Measurements from ENCODE around the gene MIEF1. TPM values are rescaled to one million over a fixed set of nuclear protein-coding genes. Genes with fewer than 3 reads are reported as not detected.

The MIEF1 gene
- total RNA-seq, 4 donors from 2014 or later, result 19.2 to 23.6 (median 23.4) TPM

GRCh38 chr22:39514373-39514973 is 12.4 kb downstream of the MIEF1 start:
- WGBS, result 39% methylated on average over 8 of the region's 8 CpGs
- no peaks in the 10 kb centered on the region for H3K9me3 ChIP-seq
- TF ChIP-seq EP300 (IDR thresholded peaks at IDR 0.05) (no peak), POLR2A (IDR thresholded peaks at IDR 0.05) (no peak), POLR2AphosphoS5 (IDR thresholded peaks at IDR 0.05) (no peak)
- TF ChIP-seq, protein P1, sequence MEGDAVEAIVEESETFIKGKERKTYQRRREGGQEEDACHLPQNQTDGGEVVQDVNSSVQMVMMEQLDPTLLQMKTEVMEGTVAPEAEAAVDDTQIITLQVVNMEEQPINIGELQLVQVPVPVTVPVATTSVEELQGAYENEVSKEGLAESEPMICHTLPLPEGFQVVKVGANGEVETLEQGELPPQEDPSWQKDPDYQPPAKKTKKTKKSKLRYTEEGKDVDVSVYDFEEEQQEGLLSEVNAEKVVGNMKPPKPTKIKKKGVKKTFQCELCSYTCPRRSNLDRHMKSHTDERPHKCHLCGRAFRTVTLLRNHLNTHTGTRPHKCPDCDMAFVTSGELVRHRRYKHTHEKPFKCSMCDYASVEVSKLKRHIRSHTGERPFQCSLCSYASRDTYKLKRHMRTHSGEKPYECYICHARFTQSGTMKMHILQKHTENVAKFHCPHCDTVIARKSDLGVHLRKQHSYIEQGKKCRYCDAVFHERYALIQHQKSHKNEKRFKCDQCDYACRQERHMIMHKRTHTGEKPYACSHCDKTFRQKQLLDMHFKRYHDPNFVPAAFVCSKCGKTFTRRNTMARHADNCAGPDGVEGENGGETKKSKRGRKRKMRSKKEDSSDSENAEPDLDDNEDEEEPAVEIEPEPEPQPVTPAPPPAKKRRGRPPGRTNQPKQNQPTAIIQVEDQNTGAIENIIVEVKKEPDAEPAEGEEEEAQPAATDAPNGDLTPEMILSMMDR (IDR thresholded peaks at IDR 0.05), result peak; percentile 28 to 70
- no peak overlapping the region for H3K27ac ChIP-seq
- peak; percentile 77 to 86 for DNase-seq (ENCODE audit: low spot score in 2 of 2)
- peaks cover 73% of the 10 kb centered on the region for H3K36me3 ChIP-seq
- H3K4me1 ChIP-seq, result peaks cover 17% of the 10 kb centered on the region
- H3K4me3 ChIP-seq, result no peak overlapping the region
- H3K27me3 ChIP-seq, result no peaks in the 10 kb centered on the region

GRCh38 chr22:39515266-39516050 is 13.4 kb downstream of the MIEF1 start:
- no peak overlapping the region for H3K4me3 ChIP-seq
- H3K9me3 ChIP-seq, result no peaks in the 10 kb centered on the region
- peaks cover 64% of the 10 kb centered on the region for H3K36me3 ChIP-seq
- H3K27ac ChIP-seq, result no peak overlapping the region
- no peaks in the 10 kb centered on the region for H3K27me3 ChIP-seq
- no peak for TF ChIP-seq EP300 (IDR thresholded peaks at IDR 0.05)
- TF ChIP-seq POLR2A (IDR thresholded peaks at IDR 0.05), result no peak
- TF ChIP-seq POLR2AphosphoS5 (IDR thresholded peaks at IDR 0.05), result no peak
- TF ChIP-seq, protein P1 (IDR thresholded peaks at IDR 0.05), result no peak
- WGBS, result 85% methylated on average over 12 of the region's 12 CpGs
- peaks cover 17% of the 10 kb centered on the region for H3K4me1 ChIP-seq
- DNase-seq (ENCODE audit: low spot score in 2 of 2), result no peak

- H3K27me3 ChIP-seq, result no peaks in the 10 kb centered on the region
- H3K27ac ChIP-seq, result no peak overlapping the region
- H3K36me3 ChIP-seq, result peaks cover 58% of the 10 kb centered on the region
- no peak for TF ChIP-seq POLR2AphosphoS5 (IDR thresholded peaks at IDR 0.05)
- H3K4me3 ChIP-seq, result no peak overlapping the region
- H3K4me1 ChIP-seq, result peaks cover 29% of the 10 kb centered on the region
- 85% methylated on average over 2 of the region's 3 CpGs for WGBS
- no peaks in the 10 kb centered on the region for H3K9me3 ChIP-seq
- DNase-seq (ENCODE audit: low spot score in 2 of 2), result no peak
Observed at GRCh38 chr22:39517470-39517869, 15.4 kb downstream of the MIEF1 start.

DNA sequence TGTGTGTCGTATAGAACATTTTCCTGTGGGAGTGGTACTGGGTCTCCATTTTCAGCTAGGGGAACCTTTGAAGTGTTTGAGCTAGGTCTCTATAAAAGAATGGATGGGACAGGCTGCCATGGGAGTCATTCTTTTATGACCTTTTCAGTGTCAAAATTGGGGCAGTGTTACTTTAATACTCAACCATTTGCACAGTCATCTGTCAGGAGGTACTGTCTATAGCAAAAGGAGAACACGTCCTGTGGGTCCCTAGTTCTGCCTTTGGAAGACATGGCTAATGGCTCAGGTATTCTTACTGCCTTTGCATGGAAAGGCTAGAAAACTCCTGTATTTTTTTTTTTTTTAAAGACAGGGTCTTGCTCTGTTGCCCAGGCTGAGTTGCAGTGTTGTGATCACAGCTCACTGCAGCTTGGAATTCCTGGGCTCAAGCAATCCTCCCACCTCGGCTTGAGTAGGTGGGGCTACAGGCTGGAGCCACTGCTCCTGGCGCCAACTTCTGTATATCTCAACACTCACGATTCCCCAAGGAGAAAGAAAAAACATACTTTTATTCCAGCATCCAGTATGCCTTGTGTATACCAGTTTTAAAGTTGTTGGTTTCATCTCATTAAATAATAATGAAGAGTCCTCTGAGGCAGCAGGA is 16.2 kb downstream of the MIEF1 start:
- 61% methylated on average over 5 of the region's 5 CpGs for WGBS
- Histone ChIP-seq H3K4me3 (no peak overlapping the region), H3K27ac (peak overlapping the region; percentile 100), H3K36me3 (peaks cover 55% of the 10 kb centered on the region), H3K4me1 (peaks cover 37% of the 10 kb centered on the region), H3K27me3 (no peaks in the 10 kb centered on the region), H3K9me3 (no peaks in the 10 kb centered on the region)
- DNase-seq (ENCODE audit: low spot score in 2 of 2), result no peak
- TF ChIP-seq, protein P1 (IDR thresholded peaks at IDR 0.05), result no peak
- TF ChIP-seq POLR2AphosphoS5 (IDR thresholded peaks at IDR 0.05), result no peak
- no peak for TF ChIP-seq POLR2A (IDR thresholded peaks at IDR 0.05)
- TF ChIP-seq EP300 (IDR thresholded peaks at IDR 0.05), result no peak

DNA sequence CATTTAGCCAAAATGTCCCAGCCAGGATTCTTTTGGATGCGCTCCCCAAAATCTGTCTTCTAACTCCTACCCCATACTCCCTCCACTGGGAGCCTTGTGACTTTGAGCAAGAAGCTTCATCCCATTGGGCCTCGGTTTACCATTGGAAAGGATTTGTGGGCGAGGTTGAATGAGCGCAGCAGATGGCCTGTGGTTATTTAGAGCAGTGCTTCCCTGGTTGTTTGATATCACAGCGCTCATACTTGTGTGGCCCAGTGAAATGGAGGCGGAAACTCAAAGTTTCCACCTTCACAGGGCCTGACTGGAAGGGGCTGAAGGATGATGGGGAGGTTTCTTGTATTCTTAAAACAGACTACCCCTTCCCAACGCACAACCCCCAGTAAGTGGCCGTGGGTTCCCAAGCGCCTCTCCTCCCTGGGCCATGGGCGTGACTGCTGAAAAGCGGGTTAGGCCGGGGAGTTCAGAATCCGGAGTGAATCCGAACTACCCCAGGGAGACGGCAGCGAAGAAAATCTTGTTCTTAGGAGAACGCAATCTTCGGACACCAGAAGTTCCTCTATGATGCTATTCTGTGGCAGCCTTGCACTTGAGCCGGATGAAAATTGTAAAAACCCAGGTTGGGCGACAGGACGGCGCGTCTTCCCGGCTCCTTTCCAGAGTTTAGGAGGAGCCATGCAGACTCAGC is 17.0 kb downstream of the MIEF1 start:
- TF ChIP-seq POLR2AphosphoS5 (IDR thresholded peaks at IDR 0.05) (no peak), POLR2A (IDR thresholded peaks at IDR 0.05) (no peak)
- TF ChIP-seq, protein P1 (IDR thresholded peaks at IDR 0.05), result no peak
- WGBS, result 22% methylated on average over 10 of the region's 24 CpGs
- no peaks in the 10 kb centered on the region for H3K9me3 ChIP-seq
- no peaks in the 10 kb centered on the region for H3K27me3 ChIP-seq
- no peak for DNase-seq (ENCODE audit: low spot score in 2 of 2)
- H3K4me3 ChIP-seq, result peak overlapping the region; percentile 86
- peak overlapping the region; percentile 100 for H3K27ac ChIP-seq
- H3K4me1 ChIP-seq, result peaks cover 43% of the 10 kb centered on the region
- peaks cover 55% of the 10 kb centered on the region for H3K36me3 ChIP-seq

All from suprapubic skin (tissue), 4 donors.